ENCODE measurements around the gene KRT6A.

DNA sequence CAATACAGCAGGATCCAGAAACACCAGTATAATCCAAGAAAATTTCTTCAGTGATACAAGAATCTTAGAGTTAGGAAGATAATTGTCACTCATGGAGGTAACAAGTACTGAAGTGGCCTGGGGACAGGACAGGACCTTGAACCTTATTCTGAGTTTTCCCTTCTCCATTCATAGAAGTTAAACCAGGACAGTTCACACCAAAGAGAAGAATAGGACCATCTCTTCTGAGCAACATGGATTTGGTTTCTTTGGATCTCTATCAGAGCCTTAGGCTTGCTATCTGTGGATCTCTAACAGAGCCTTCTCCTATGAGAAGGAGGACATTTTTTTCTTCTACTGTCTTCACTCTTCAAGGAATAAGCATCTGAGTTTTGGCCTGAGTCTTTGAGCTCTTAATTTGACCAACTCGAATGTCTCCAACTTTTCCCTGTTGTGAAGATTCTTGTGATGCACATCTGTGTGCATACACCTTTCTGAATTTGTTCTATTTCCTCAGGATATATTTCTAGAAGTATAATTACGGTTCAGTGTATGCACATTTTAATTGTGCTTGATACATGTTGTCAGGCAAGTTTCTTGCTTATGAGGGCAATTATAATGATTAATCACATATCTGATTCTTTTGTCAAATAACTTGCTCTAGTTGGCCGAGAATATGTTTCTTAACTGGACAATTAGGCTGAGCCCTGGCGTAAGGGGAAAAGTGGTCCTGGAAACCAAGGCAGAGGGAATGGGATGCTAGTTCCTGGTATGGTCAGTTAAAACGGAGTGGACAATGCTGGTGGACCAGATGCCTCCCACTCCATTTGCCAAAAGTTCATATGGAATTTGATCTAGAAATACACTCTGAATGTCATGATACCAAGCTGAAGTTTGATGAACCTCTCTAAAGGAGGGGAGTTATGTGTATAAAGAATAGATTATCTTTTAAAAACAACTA is 6.6 kb downstream of the KRT6A start:
- TF ChIP-seq, protein P1, sequence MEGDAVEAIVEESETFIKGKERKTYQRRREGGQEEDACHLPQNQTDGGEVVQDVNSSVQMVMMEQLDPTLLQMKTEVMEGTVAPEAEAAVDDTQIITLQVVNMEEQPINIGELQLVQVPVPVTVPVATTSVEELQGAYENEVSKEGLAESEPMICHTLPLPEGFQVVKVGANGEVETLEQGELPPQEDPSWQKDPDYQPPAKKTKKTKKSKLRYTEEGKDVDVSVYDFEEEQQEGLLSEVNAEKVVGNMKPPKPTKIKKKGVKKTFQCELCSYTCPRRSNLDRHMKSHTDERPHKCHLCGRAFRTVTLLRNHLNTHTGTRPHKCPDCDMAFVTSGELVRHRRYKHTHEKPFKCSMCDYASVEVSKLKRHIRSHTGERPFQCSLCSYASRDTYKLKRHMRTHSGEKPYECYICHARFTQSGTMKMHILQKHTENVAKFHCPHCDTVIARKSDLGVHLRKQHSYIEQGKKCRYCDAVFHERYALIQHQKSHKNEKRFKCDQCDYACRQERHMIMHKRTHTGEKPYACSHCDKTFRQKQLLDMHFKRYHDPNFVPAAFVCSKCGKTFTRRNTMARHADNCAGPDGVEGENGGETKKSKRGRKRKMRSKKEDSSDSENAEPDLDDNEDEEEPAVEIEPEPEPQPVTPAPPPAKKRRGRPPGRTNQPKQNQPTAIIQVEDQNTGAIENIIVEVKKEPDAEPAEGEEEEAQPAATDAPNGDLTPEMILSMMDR (IDR thresholded peaks at IDR 0.05) = no peak
- no peak for TF ChIP-seq EP300 (IDR thresholded peaks at IDR 0.05)
- no peak for TF ChIP-seq POLR2A (IDR thresholded peaks at IDR 0.05)
- no peak for TF ChIP-seq POLR2AphosphoS5 (IDR thresholded peaks at IDR 0.05)
